Fibroblast of lung (primary cell): ENCODE results near the gene SNX18.

Experiments used
- EZH2 ChIP-seq: IDR thresholded peaks from 2 replicates; pipeline ENCODE4 v1.5.1; 2012; ENCODE audit warnings: low read length, control low read depth, mild to moderate bottlenecking; ENCODE audit errors: missing control alignments
- TF ChIP-seq, protein P1 (sequence below), 2 donors: IDR thresholded peaks in 1 of 2; conservative IDR thresholded peaks in 1 of 2; 1 replicate in 1 of 2; 2 replicates in 1 of 2; pipeline ENCODE4 v1.5.1; 2011 to 2012; ENCODE audit warnings: low read length in 2 of 2, control low read depth in 1 of 2, inconsistent platforms in 1 of 2, low read depth in 1 of 2, mild to moderate bottlenecking in 1 of 2

DNA sequence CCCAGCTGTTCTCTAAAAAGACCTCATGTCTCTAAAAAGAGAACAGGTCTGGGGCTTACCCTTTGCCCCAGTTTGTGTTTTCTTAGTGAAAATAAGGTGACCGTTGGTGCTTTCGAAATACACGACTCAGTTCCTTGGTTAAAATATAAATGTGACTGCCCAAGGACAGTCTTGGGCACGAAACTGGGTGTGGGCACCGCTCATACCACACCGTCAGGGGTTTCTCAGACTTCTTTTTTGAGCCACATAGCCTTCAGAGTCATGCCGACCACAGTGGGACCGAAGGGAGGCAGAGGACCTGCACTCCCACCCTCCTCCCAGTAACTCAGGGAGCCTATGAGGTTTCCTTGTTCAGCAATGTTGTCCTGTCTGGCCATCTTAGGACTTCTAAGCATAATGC lies 6.5 kb downstream of the SNX18 start:
- TF ChIP-seq, protein P1, sequence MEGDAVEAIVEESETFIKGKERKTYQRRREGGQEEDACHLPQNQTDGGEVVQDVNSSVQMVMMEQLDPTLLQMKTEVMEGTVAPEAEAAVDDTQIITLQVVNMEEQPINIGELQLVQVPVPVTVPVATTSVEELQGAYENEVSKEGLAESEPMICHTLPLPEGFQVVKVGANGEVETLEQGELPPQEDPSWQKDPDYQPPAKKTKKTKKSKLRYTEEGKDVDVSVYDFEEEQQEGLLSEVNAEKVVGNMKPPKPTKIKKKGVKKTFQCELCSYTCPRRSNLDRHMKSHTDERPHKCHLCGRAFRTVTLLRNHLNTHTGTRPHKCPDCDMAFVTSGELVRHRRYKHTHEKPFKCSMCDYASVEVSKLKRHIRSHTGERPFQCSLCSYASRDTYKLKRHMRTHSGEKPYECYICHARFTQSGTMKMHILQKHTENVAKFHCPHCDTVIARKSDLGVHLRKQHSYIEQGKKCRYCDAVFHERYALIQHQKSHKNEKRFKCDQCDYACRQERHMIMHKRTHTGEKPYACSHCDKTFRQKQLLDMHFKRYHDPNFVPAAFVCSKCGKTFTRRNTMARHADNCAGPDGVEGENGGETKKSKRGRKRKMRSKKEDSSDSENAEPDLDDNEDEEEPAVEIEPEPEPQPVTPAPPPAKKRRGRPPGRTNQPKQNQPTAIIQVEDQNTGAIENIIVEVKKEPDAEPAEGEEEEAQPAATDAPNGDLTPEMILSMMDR (conservative IDR thresholded peaks at IDR 0.05 in 1 of 2, IDR thresholded peaks at IDR 0.05 in 1 of 2; ENCODE audit: low read depth in 1 of 2, low read length in 2 of 2), result no peak
- no peak for TF ChIP-seq EZH2
